Prostate gland (tissue), 2 donors: Measurements from ENCODE around the gene MMP23B. TPM values are rescaled to one million over a fixed set of nuclear protein-coding genes. Genes with fewer than 3 reads are reported as not detected.

Source experiments
- DNase-seq: peaks from one replicate; pipeline ENCODE4 v3.0.0-alpha.2; 2019; ENCODE audit warnings: low spot score
- H3K27ac ChIP-seq, 2 donors: fragments of 200-600 bp; sonication (generic); 2 replicates each; pipeline ENCODE4 v1.5.1; 2017 to 2019
- H3K27me3 ChIP-seq: fragments of 200-600 bp; sonication (generic); replicated peaks from 2 replicates; pipeline ENCODE4 v1.5.1; 2019; ENCODE audit not compliant: insufficient read depth
- H3K36me3 ChIP-seq, 2 donors: fragments of 200-600 bp; sonication (generic); 1 replicate in 1 of 2; 2 replicates in 1 of 2; pipeline versions ENCODE4 v1.5.1 to v1.8.1; 2017 to 2019
- H3K4me1 ChIP-seq: fragments of 200-600 bp; sonication (generic); replicated peaks from 2 replicates; pipeline ENCODE4 v1.5.1; 2019
- H3K4me3 ChIP-seq, 2 donors: fragments of 200-600 bp; sonication (generic); 2 replicates each; pipeline ENCODE4 v1.5.1; 2017 to 2019
- H3K9me3 ChIP-seq: fragments of 200-600 bp; sonication (generic); 2 replicates; pipeline ENCODE4 v1.5.1; 2017
- CTCF ChIP-seq, 4 experiments: fragments of 200-600 bp in 2 of 4; fragments of 450-650 bp in 2 of 4; sonication (generic) in 2 of 4; IDR thresholded peaks; 1 replicate in 3 of 4; 2 replicates in 1 of 4; pipeline ENCODE4 v1.5.1; 2016 to 2019; ENCODE audit warnings: antibody characterized with exemption in 4 of 4, mild to moderate bottlenecking in 2 of 4, moderate library complexity in 2 of 4
- POLR2A ChIP-seq: fragments of 450-650 bp; IDR thresholded peaks from one replicate; pipeline ENCODE4 v1.6.1; 2016; ENCODE audit warnings: antibody characterized with exemption, mild to moderate bottlenecking
- POLR2AphosphoS5 ChIP-seq: sonication (generic); formaldehyde crosslinking; IDR thresholded peaks from one replicate; pipeline ENCODE4 v1.6.1; 2017; ENCODE audit warnings: antibody characterized with exemption
- WGBS: methylation state at CpG from one replicate; pipeline ENCODE4 v1.1.5; 2018; 5-methylcytosine and 5-hydroxymethylcytosine counted together
- intact Hi-C: fragments of 100-400 bp; cut with DNase I; formaldehyde crosslinking; loops from one replicate; pipeline ENCODE4 v1.14.2; 2022
- total RNA-seq, 2 donors: library from RNA; depleted of rRNA; stranded (reverse); fragments of >200 nt; gene quantifications; one replicate each; pipeline ENCODE4 v1.1.0, GENCODE V29; 2016

The MMP23B gene
- total RNA-seq, 2 donors from 2014 or later: 4.4 to 55.4 TPM

- Histone ChIP-seq H3K27ac (no peak overlapping the region), H3K36me3 (peaks cover 0 to 9% of the 10 kb centered on the region in 2 donors), H3K4me3 (no peak overlapping the region), H3K4me1 (no peaks in the 10 kb centered on the region), H3K27me3 (no peaks in the 10 kb centered on the region), H3K9me3 (no peaks in the 10 kb centered on the region)
- no peak for DNase-seq
- intact Hi-C loops: no loop called here
- TF ChIP-seq CTCF (IDR thresholded peaks at IDR 0.05): no peak
- TF ChIP-seq POLR2AphosphoS5: no peak
- no peak for TF ChIP-seq POLR2A
- WGBS: 91% methylated on average over 15 of the region's 15 CpGs
Measured at GRCh38 chr1:1666526-1666925, 34.6 kb downstream of the MMP23B start.

- no peak overlapping the region for H3K27ac ChIP-seq
- no peaks in the 10 kb centered on the region for H3K27me3 ChIP-seq
- H3K4me3 ChIP-seq: no peak overlapping the region
- no peak for DNase-seq
- no peaks in the 10 kb centered on the region for H3K4me1 ChIP-seq
- intact Hi-C loops: loop anchor here (10.0 kb wide), 1 partner anchor 45 kb away; no protein-coding TSS in a partner anchor
- peaks cover 0 to 9% of the 10 kb centered on the region in 2 donors for H3K36me3 ChIP-seq
- H3K9me3 ChIP-seq: no peaks in the 10 kb centered on the region
- TF ChIP-seq POLR2A: no peak
- no peak for TF ChIP-seq CTCF (IDR thresholded peaks at IDR 0.05)
- no peak for TF ChIP-seq POLR2AphosphoS5
- WGBS: 90% methylated on average over 40 of the region's 43 CpGs
Measured at GRCh38 chr1:1669468-1670440, 37.8 kb downstream of the MMP23B start.

GRCh38 chr1:1670866-1671265 lies 38.9 kb downstream of the MMP23B start:
- Histone ChIP-seq H3K9me3 (no peaks in the 10 kb centered on the region), H3K36me3 (peaks cover 0 to 7% of the 10 kb centered on the region in 2 donors), H3K27ac (no peak overlapping the region), H3K27me3 (no peaks in the 10 kb centered on the region), H3K4me3 (no peak overlapping the region), H3K4me1 (no peaks in the 10 kb centered on the region)
- 90% methylated on average over 24 of the region's 24 CpGs for WGBS
- TF ChIP-seq CTCF (IDR thresholded peaks at IDR 0.05) (no peak), POLR2A (no peak), POLR2AphosphoS5 (no peak)
- no peak for DNase-seq
- intact Hi-C loops: loop anchor here (10.0 kb wide), 1 partner anchor 46 kb away; no protein-coding TSS in a partner anchor

- DNase-seq: no peak
- Histone ChIP-seq H3K4me3 (no peak overlapping the region), H3K9me3 (no peaks in the 10 kb centered on the region), H3K36me3 (peaks cover 0 to under 1% of the 10 kb centered on the region in 2 donors), H3K27me3 (no peaks in the 10 kb centered on the region), H3K27ac (no peak overlapping the region), H3K4me1 (no peaks in the 10 kb centered on the region)
- intact Hi-C loops: loop anchor here (10.0 kb wide), 1 partner anchor 47 kb away; no protein-coding TSS in a partner anchor
- TF ChIP-seq POLR2AphosphoS5 (no peak), POLR2A (no peak), CTCF (IDR thresholded peaks at IDR 0.05) (no peak)
- 87% methylated on average over 27 of the region's 27 CpGs for WGBS
Measured at GRCh38 chr1:1671365-1672119, 39.6 kb downstream of the MMP23B start.
